ENCODE results near the gene RTN3.

The RTN3 gene

DNA sequence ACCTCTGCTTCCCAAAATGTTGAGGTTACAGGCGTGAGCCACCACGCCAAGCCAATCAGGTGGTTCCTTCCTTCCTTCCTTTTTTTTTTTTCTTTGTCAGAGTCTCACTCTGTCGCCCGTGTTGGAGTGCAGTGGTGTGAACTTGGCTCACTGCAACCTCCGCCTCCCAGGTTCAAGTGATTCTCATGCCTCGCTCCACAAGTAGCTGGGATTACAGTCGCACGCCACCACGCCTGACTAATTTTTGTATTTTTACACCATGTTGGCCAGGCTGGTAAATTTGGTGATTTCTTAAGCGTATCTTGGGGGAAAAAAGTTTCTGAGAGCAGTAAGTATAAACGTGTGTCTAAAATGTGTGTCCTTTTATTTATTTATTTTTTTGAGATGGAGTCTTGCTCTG is 113.8 kb downstream of the RTN3 start:
- H3K4me3 Mint-ChIP-seq = no peak overlapping the region
- peaks cover 4% of the 10 kb centered on the region for H3K9me3 Mint-ChIP-seq (ENCODE audit: low read depth)
- H3K27ac Mint-ChIP-seq = no peak overlapping the region
- no peaks in the 10 kb centered on the region for H3K4me1 Mint-ChIP-seq (ENCODE audit: low read depth)
- H3K36me3 Mint-ChIP-seq = peaks cover 6% of the 10 kb centered on the region
- H3K27me3 Mint-ChIP-seq = peaks cover 7% of the 10 kb centered on the region

- Mint-ChIP-seq H3K27me3 (peaks cover 3% of the 10 kb centered on the region), H3K27ac (no peak overlapping the region), H3K4me3 (no peak overlapping the region), H3K36me3 (no peaks in the 10 kb centered on the region), H3K9me3 (ENCODE audit: low read depth) (no peaks in the 10 kb centered on the region), H3K4me1 (ENCODE audit: low read depth) (no peaks in the 10 kb centered on the region)
Observed at GRCh38 chr11:63800921-63801320, 119.6 kb downstream of the RTN3 start.

- Mint-ChIP-seq H3K27ac (no peak overlapping the region), H3K4me3 (no peak overlapping the region), H3K9me3 (ENCODE audit: low read depth) (no peaks in the 10 kb centered on the region), H3K27me3 (no peaks in the 10 kb centered on the region), H3K4me1 (ENCODE audit: low read depth) (no peaks in the 10 kb centered on the region), H3K36me3 (no peaks in the 10 kb centered on the region)
Observed at GRCh38 chr11:63802637-63803414, 121.5 kb downstream of the RTN3 start.

- no peaks in the 10 kb centered on the region for H3K36me3 Mint-ChIP-seq
- no peaks in the 10 kb centered on the region for H3K4me1 Mint-ChIP-seq (ENCODE audit: low read depth)
- H3K9me3 Mint-ChIP-seq (ENCODE audit: low read depth) = no peaks in the 10 kb centered on the region
- H3K27me3 Mint-ChIP-seq = no peaks in the 10 kb centered on the region
- H3K27ac Mint-ChIP-seq = no peak overlapping the region
- no peak overlapping the region for H3K4me3 Mint-ChIP-seq
Observed at GRCh38 chr11:63804259-63804658, 123.0 kb downstream of the RTN3 start.

- no peaks in the 10 kb centered on the region for H3K27me3 Mint-ChIP-seq
Observed at GRCh38 chr11:63805844-63806415, 124.6 kb downstream of the RTN3 start.

More at GRCh38 chr11:63805844-63806415, 124.6 kb downstream of the RTN3 start:
- Mint-ChIP-seq H3K4me3 (no peak overlapping the region), H3K4me1 (ENCODE audit: low read depth) (no peaks in the 10 kb centered on the region), H3K9me3 (ENCODE audit: low read depth) (no peaks in the 10 kb centered on the region), H3K36me3 (no peaks in the 10 kb centered on the region), H3K27ac (no peak overlapping the region)
